Measurements from ENCODE around the gene ABCC1.

DNA sequence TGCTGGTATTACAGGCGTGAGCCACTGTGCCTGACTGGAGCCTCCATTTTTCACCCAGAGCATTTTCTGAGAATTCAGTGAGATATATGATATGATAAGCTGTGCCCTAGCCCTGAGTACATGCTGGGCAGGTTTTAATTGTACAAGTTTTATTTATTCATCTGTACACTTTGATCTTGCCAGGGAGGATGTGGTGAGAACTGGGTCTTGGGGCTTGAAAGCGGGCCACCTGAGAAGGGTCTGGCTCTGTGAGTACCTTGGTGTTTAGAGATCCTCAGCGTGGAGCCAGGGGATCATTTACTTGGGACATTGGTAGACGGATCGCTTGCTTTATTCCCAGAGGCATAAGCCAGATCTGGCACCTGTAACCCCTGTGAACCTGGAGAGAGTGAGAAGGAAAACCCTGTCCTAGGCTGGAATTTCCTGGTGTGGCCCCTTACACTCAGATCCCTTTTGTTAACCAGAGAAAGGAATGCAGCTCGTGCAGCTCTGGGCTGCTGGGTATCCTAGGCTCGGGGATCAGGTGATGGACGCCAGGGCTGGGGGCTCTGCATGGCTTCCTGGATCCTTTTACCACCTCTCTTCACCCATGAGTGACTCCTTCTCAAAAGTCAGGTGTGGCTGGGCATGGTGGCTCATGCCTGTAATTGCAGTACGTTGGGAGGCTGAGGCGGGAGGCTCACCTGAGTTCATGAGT lies 91.9 kb downstream of the ABCC1 start:
- TF ChIP-seq CTCF (IDR thresholded peaks at IDR 0.05) (no peak), TEAD4 (CRISPR knock-in tag; IDR thresholded peaks at IDR 0.05) (no peak), FOXJ3 (CRISPR knock-in tag; IDR thresholded peaks at IDR 0.05; ENCODE audit: borderline replicate concordance) (no peak), FOXK1 (CRISPR knock-in tag; IDR thresholded peaks at IDR 0.05) (no peak), SMAD4 (CRISPR knock-in tag; IDR thresholded peaks at IDR 0.05) (no peak), ELF4 (CRISPR knock-in tag; IDR thresholded peaks at IDR 0.05; ENCODE audit: low read depth) (no peak), TCF7 (CRISPR knock-in tag; IDR thresholded peaks at IDR 0.05; ENCODE audit: low read depth) (no peak), ZNF532 (CRISPR knock-in tag; IDR thresholded peaks at IDR 0.05; ENCODE audit: borderline replicate concordance) (no peak)
- TF ChIP-seq, protein P1, sequence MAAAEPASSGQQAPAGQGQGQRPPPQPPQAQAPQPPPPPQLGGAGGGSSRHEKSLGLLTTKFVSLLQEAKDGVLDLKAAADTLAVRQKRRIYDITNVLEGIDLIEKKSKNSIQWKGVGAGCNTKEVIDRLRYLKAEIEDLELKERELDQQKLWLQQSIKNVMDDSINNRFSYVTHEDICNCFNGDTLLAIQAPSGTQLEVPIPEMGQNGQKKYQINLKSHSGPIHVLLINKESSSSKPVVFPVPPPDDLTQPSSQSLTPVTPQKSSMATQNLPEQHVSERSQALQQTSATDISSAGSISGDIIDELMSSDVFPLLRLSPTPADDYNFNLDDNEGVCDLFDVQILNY (CRISPR knock-in tag; IDR thresholded peaks at IDR 0.05): no peak
- TF ChIP-seq, protein P2, sequence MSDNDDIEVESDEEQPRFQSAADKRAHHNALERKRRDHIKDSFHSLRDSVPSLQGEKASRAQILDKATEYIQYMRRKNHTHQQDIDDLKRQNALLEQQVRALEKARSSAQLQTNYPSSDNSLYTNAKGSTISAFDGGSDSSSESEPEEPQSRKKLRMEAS (CRISPR knock-in tag; IDR thresholded peaks at IDR 0.05): no peak
- TF ChIP-seq, protein P3, sequence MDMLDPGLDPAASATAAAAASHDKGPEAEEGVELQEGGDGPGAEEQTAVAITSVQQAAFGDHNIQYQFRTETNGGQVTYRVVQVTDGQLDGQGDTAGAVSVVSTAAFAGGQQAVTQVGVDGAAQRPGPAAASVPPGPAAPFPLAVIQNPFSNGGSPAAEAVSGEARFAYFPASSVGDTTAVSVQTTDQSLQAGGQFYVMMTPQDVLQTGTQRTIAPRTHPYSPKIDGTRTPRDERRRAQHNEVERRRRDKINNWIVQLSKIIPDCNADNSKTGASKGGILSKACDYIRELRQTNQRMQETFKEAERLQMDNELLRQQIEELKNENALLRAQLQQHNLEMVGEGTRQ (CRISPR knock-in tag; IDR thresholded peaks at IDR 0.05): no peak
- TF ChIP-seq, protein P4, sequence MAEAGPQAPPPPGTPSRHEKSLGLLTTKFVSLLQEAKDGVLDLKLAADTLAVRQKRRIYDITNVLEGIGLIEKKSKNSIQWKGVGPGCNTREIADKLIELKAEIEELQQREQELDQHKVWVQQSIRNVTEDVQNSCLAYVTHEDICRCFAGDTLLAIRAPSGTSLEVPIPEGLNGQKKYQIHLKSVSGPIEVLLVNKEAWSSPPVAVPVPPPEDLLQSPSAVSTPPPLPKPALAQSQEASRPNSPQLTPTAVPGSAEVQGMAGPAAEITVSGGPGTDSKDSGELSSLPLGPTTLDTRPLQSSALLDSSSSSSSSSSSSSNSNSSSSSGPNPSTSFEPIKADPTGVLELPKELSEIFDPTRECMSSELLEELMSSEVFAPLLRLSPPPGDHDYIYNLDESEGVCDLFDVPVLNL (CRISPR knock-in tag; IDR thresholded peaks at IDR 0.05; ENCODE audit: borderline replicate concordance, low read depth): no peak

Measured in WTC11 (cell line).